HG03159 (cell line): Measurements from ENCODE around the gene NDUFS7.
"Not testable (repeated sequence)": the region's sequence is repeated elsewhere in the genome, so short reads cannot be mapped to it uniquely, and the experiment has no call there.

Experiments
- ATAC-seq: cut with Tn5 transposase; IDR thresholded peaks from one replicate; pipeline ENCODE4 v1.9.1; 2021; ENCODE audit warnings: mild to moderate bottlenecking, moderate library complexity; ENCODE audit not compliant: unreplicated experiment

The NDUFS7 gene

GRCh38 chr19:1429750-1430149, 46.0 kb downstream of the NDUFS7 start:
- no peak for ATAC-seq

- no peak for ATAC-seq
Measured at GRCh38 chr19:1430246-1430645, 46.5 kb downstream of the NDUFS7 start.

- no peak for ATAC-seq
Measured at GRCh38 chr19:1431759-1432506, 48.2 kb downstream of the NDUFS7 start.

- no peak for ATAC-seq
Measured at GRCh38 chr19:1432507-1432887, 48.8 kb downstream of the NDUFS7 start.

- ATAC-seq, result no peak
Measured at GRCh38 chr19:1433119-1434039, 49.7 kb downstream of the NDUFS7 start.

- ATAC-seq, result no peak
Measured at GRCh38 chr19:1434040-1434366, 50.3 kb downstream of the NDUFS7 start.

- ATAC-seq, result no peak
Measured at GRCh38 chr19:1434577-1435060, 50.9 kb downstream of the NDUFS7 start.

- no peak for ATAC-seq
Measured at GRCh38 chr19:1435378-1435989, 51.8 kb downstream of the NDUFS7 start.

- ATAC-seq, result no peak
Measured at GRCh38 chr19:1437609-1438008, 53.9 kb downstream of the NDUFS7 start.

GRCh38 chr19:1438035-1438932, 54.6 kb downstream of the NDUFS7 start, which contains the start of gene RPS15:
Gene RPS15, plus strand, starts transcription at chr19:1438396. Its CDS starts 30 bp downstream, at chr19:1438426.
- ATAC-seq, result peak; percentile 68

GRCh38 chr19:1438933-1439354, 55.2 kb downstream of the NDUFS7 start:
- no peak for ATAC-seq

GRCh38 chr19:1439525-1440417, 56.1 kb downstream of the NDUFS7 start:
- ATAC-seq, result not testable (repeated sequence)

- no peak for ATAC-seq
Measured at GRCh38 chr19:1440418-1440801, 56.7 kb downstream of the NDUFS7 start.

- no peak for ATAC-seq
Measured at GRCh38 chr19:1441022-1441426, 57.3 kb downstream of the NDUFS7 start.

GRCh38 chr19:1441677-1442438, 58.2 kb downstream of the NDUFS7 start:
- ATAC-seq, result no peak
